Vagina (tissue), 2 donors: ENCODE measurements around the gene PFKFB4. TPM values are rescaled to one million over a fixed set of nuclear protein-coding genes. Genes with fewer than 3 reads are reported as not detected.
A peak's percentile ranks its signal among the peaks of the same experiment; 100 is the strongest.

Experiments
- DNase-seq, 2 donors: peaks; one replicate each; pipeline ENCODE4 v3.0.0-alpha.2; 2017; ENCODE audit errors: extremely low spot score in 2 of 2
- H3K27ac ChIP-seq: fragments of 200-600 bp; sonication (generic); one replicate; pipeline ENCODE4 v1.5.1; 2019
- H3K27me3 ChIP-seq: fragments of 200-600 bp; sonication (generic); one replicate; pipeline ENCODE4 v1.5.1; 2019
- H3K36me3 ChIP-seq, 2 donors: fragments of 200-600 bp; sonication (generic); one replicate each; pipeline ENCODE4 v1.5.1; 2017 to 2019
- H3K4me1 ChIP-seq: fragments of 200-600 bp; sonication (generic); one replicate; pipeline ENCODE4 v1.5.1; 2019
- H3K4me3 ChIP-seq, 2 donors: fragments of 200-600 bp; sonication (generic); 1 replicate in 1 of 2; 2 replicates in 1 of 2; pipeline ENCODE4 v1.5.1; 2016 to 2019
- H3K9me3 ChIP-seq: fragments of 200-600 bp; sonication (generic); one replicate; pipeline ENCODE4 v1.5.1; 2019
- CTCF ChIP-seq, 3 experiments: fragments of 450-650 bp in 2 of 3; fragments of 200-600 bp in 1 of 3; sonication (generic) in 1 of 3; IDR thresholded peaks; one replicate each; pipeline ENCODE4 v1.5.1; 2017 to 2019; ENCODE audit warnings: antibody characterized with exemption in 3 of 3, mild to moderate bottlenecking in 2 of 3, moderate library complexity in 2 of 3
- POLR2A ChIP-seq, 2 donors: fragments of 450-650 bp; IDR thresholded peaks; one replicate each; pipeline ENCODE4 v1.6.1; 2017; ENCODE audit warnings: antibody characterized with exemption in 2 of 2, mild to moderate bottlenecking in 2 of 2, moderate library complexity in 2 of 2
- POLR2AphosphoS5 ChIP-seq, 2 donors: sonication (generic); formaldehyde crosslinking; IDR thresholded peaks; one replicate each; pipeline ENCODE4 v1.9.0; 2017; ENCODE audit warnings: antibody characterized with exemption in 2 of 2, mild to moderate bottlenecking in 2 of 2, low read depth in 1 of 2; ENCODE audit not compliant: insufficient read depth in 1 of 2
- intact Hi-C: fragments of 100-400 bp; cut with DNase I; formaldehyde crosslinking; loops from one replicate; pipeline ENCODE4 v1.15.1; 2023
- total RNA-seq: library from RNA; depleted of rRNA; stranded (reverse); fragments of >200 nt; gene quantifications from one replicate; pipeline ENCODE4 v1.2.3, GENCODE V29; 2016

PFKFB4 gene
- total RNA-seq, 1 donor from 2014 or later = 7.4 TPM

- TF ChIP-seq POLR2AphosphoS5 (IDR thresholded peaks at IDR 0.05; ENCODE audit: insufficient read depth in 1 of 2, low read depth in 1 of 2) (no peak), POLR2A (IDR thresholded peaks at IDR 0.05) (no peak), CTCF (IDR thresholded peaks at IDR 0.05) (no peak)
- H3K36me3 ChIP-seq = peaks cover 0 to 2% of the 10 kb centered on the region in 2 donors
- H3K27ac ChIP-seq = peak overlapping the region; percentile 12
- intact Hi-C loops = loop anchor here (2.0 kb wide), 1 partner anchor 36 kb away; no protein-coding TSS in a partner anchor
- no peaks in the 10 kb centered on the region for H3K27me3 ChIP-seq
- H3K9me3 ChIP-seq = no peaks in the 10 kb centered on the region
- peaks cover 14% of the 10 kb centered on the region for H3K4me1 ChIP-seq
- no peak for DNase-seq
- no peak overlapping the region for H3K4me3 ChIP-seq
Measured at GRCh38 chr3:48565186-48565585, 8.6 kb upstream of the PFKFB4 start.

GRCh38 chr3:48564667-48565066 is 8.1 kb upstream of the PFKFB4 start:
- no peak overlapping the region for H3K27ac ChIP-seq
- H3K27me3 ChIP-seq = no peaks in the 10 kb centered on the region
- H3K4me3 ChIP-seq = no peak overlapping the region
- H3K9me3 ChIP-seq = no peaks in the 10 kb centered on the region
- no peaks in the 10 kb centered on the region for H3K36me3 ChIP-seq
- no peak for TF ChIP-seq POLR2A (IDR thresholded peaks at IDR 0.05)
- no peak for TF ChIP-seq CTCF (IDR thresholded peaks at IDR 0.05)
- TF ChIP-seq POLR2AphosphoS5 (IDR thresholded peaks at IDR 0.05; ENCODE audit: insufficient read depth in 1 of 2, low read depth in 1 of 2) = no peak
- no peak for DNase-seq
- intact Hi-C loops = loop anchor here (2.0 kb wide), 1 partner anchor 36 kb away; no protein-coding TSS in a partner anchor
- H3K4me1 ChIP-seq = peaks cover 20% of the 10 kb centered on the region

DNA sequence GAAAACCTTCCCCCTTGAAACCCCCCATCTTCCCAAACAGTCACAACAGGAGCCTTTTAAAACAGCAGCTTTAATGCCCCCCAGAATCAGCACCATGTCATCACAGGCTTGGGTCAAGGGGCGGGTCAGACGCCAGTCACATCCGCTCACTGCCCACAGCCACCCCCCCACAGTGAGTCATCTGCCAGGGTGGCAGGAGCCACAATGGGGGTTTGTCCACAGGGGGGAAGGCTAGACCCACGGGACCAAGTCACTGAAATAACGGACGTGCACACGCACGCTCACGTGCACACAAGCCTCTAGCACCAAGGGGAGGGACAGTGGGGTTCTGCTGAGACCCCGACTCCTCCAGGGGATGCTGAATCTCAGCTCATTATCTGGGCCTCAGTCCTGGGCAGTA is 7.4 kb upstream of the PFKFB4 start:
- Histone ChIP-seq H3K27ac (no peak overlapping the region), H3K36me3 (no peaks in the 10 kb centered on the region), H3K9me3 (no peaks in the 10 kb centered on the region), H3K4me1 (peaks cover 26% of the 10 kb centered on the region), H3K4me3 (no peak overlapping the region), H3K27me3 (no peaks in the 10 kb centered on the region)
- TF ChIP-seq CTCF (IDR thresholded peaks at IDR 0.05) (no peak), POLR2AphosphoS5 (IDR thresholded peaks at IDR 0.05; ENCODE audit: insufficient read depth in 1 of 2, low read depth in 1 of 2) (no peak), POLR2A (IDR thresholded peaks at IDR 0.05) (no peak)
- no peak for DNase-seq
- intact Hi-C loops = loop anchor here (2.0 kb wide), 1 partner anchor 37 kb away; no protein-coding TSS in a partner anchor

GRCh38 chr3:48563382-48563918 is 6.8 kb upstream of the PFKFB4 start, which contains the start of gene UCN2:
TSS of gene UCN2 (minus strand) at chr3:48563781. CDS start at chr3:48563124, 657 bp downstream.
- Histone ChIP-seq H3K4me1 (peaks cover 32% of the 10 kb centered on the region), H3K27me3 (no peaks in the 10 kb centered on the region), H3K27ac (no peak within 1 kb of the TSS), H3K36me3 (no peaks in the 10 kb centered on the region), H3K9me3 (no peaks in the 10 kb centered on the region), H3K4me3 (no peak within 1 kb of the TSS)
- intact Hi-C loops = no loop called here
- no peak for DNase-seq
- TF ChIP-seq CTCF (IDR thresholded peaks at IDR 0.05) (no peak), POLR2AphosphoS5 (IDR thresholded peaks at IDR 0.05; ENCODE audit: insufficient read depth in 1 of 2, low read depth in 1 of 2) (no peak)

DNA sequence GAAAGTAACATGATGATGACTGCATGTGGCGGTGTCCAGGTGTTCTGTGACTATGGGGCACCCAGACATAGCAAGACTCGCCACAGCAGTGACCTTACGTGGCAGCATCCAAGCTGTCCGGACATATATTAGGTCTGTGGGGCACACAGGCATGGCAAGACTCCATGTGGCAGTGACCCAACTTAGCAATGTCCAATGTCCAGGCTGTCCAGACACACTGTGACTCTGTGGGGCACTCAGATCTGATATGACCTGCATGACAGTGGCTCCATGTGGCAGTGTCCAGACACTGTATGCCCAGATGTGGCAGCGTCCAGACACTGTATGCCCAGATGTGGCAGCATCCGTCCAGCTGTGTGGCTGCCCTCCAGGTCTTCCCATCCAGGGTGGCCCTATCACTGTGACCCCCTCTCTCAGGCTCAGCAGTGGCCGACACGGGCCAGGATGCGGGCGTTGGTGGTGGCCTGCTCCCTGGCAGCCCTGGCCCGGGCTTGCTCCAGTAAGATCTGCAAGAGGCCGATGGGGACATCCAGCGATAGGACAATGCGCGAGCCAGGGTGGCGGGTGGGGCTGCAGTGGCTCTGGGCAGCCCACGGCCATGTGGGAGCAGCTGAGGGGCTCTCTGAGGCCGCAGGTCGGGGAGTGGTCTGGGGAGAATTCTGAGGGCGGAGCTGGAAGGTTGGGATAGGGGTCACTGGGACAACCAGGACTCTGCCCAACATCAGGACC is 5.9 kb upstream of the PFKFB4 start:
- no peaks in the 10 kb centered on the region for H3K9me3 ChIP-seq
- H3K36me3 ChIP-seq = no peaks in the 10 kb centered on the region
- DNase-seq = no peak
- no peak overlapping the region for H3K27ac ChIP-seq
- no peak overlapping the region for H3K4me3 ChIP-seq
- intact Hi-C loops = no loop called here
- no peak for TF ChIP-seq POLR2AphosphoS5 (IDR thresholded peaks at IDR 0.05; ENCODE audit: insufficient read depth in 1 of 2, low read depth in 1 of 2)
- no peaks in the 10 kb centered on the region for H3K27me3 ChIP-seq
- H3K4me1 ChIP-seq = peaks cover 41% of the 10 kb centered on the region
